Natural killer cell (primary cell): ENCODE data around the gene SPPL3. TPM values are rescaled to one million over a fixed set of nuclear protein-coding genes. Genes with fewer than 3 reads are reported as not detected.

Source experiments
- ATAC-seq, 3 donors: fragments of 150-1000 bp in 2 of 3; fragments of 200-7000 bp in 1 of 3; cut with Tn5 transposase; 1 replicate in 1 of 3; 2 replicates in 2 of 3; pipeline ENCODE4 v1.10.0; 2021; ENCODE audit warnings: mild to moderate bottlenecking in 2 of 3, moderate library complexity in 2 of 3
- DNase-seq, 2 donors: peaks; one replicate each; pipeline versions ENCODE4 v3.0.0 to v3.0.0-alpha.2; 2013 to 2021; ENCODE audit warnings: mixed read lengths in 1 of 2
- H3K27ac ChIP-seq: one replicate; pipeline ENCODE4 v1.5.1; 2013; ENCODE audit warnings: mild to moderate bottlenecking, low read length
- H3K27me3 ChIP-seq: one replicate; pipeline ENCODE4 v1.6.1; 2013; ENCODE audit warnings: low read length; ENCODE audit not compliant: control insufficient read depth, insufficient read depth
- H3K36me3 ChIP-seq: one replicate; pipeline ENCODE4 v1.6.1; 2013; ENCODE audit warnings: low read length; ENCODE audit not compliant: control insufficient read depth, insufficient read depth
- H3K4me1 ChIP-seq: one replicate; pipeline ENCODE4 v1.6.1; 2013; ENCODE audit warnings: low read length; ENCODE audit not compliant: control insufficient read depth, insufficient read depth
- H3K4me3 ChIP-seq: one replicate; pipeline ENCODE4 v1.5.1; 2013; ENCODE audit warnings: low read length
- H3K9me3 ChIP-seq: one replicate; pipeline ENCODE4 v1.6.1; 2013; ENCODE audit warnings: low read length; ENCODE audit not compliant: control insufficient read depth, insufficient read depth
- H3K27ac Mint-ChIP-seq, 2 donors: one replicate each; pipeline ENCODE4 v1.8.0; 2022; ENCODE audit warnings: mild to moderate bottlenecking in 2 of 2, mixed read lengths in 2 of 2, moderate library complexity in 1 of 2
- H3K27me3 Mint-ChIP-seq, 2 donors: one replicate each; pipeline ENCODE4 v1.8.0; 2022; ENCODE audit warnings: low read depth in 2 of 2, mixed read lengths in 2 of 2
- H3K36me3 Mint-ChIP-seq: one replicate; pipeline ENCODE4 v1.8.0; 2022; ENCODE audit warnings: mixed read lengths
- H3K4me1 Mint-ChIP-seq, 2 donors: one replicate each; pipeline ENCODE4 v1.8.0; 2022; ENCODE audit warnings: mixed read lengths in 2 of 2
- H3K4me3 Mint-ChIP-seq: one replicate; pipeline ENCODE4 v1.8.0; 2022; ENCODE audit warnings: mild to moderate bottlenecking, moderate library complexity, mixed read lengths
- H3K9me3 Mint-ChIP-seq, 2 donors: one replicate each; pipeline ENCODE4 v1.8.0; 2022; ENCODE audit warnings: mixed read lengths in 2 of 2
- WGBS: methylation state at CpG from one replicate; pipeline ENCODE4 v1.1.7; 2013; ENCODE audit warnings: missing lambda C conversion rate; ENCODE audit not compliant: insufficient coverage; 5-methylcytosine and 5-hydroxymethylcytosine counted together
- intact Hi-C: fragments of 100-400 bp; cut with micrococcal nuclease; formaldehyde crosslinking; loops from one replicate; pipeline ENCODE4 v1.14.2; 2022
- total RNA-seq, 4 donors: library from RNA; stranded (reverse); fragments of 120-200 nt in 1 of 4; gene quantifications; one replicate each; pipeline versions ENCODE4 v1.2.3 to v1.2.4, GENCODE V29; 2013 to 2022
- TF ChIP-seq, protein P1 (sequence below): fragments of 200-600 bp; IDR thresholded peaks from one replicate; pipeline ENCODE4 v1.8.0; 2022; ENCODE audit warnings: antibody characterized with exemption

SPPL3 gene
- total RNA-seq, 3 donors from 2014 or later (not counting 1 experiment from before 2014, with no cell fraction given) = 31.5 to 40.2 (median 39.9) TPM

DNA sequence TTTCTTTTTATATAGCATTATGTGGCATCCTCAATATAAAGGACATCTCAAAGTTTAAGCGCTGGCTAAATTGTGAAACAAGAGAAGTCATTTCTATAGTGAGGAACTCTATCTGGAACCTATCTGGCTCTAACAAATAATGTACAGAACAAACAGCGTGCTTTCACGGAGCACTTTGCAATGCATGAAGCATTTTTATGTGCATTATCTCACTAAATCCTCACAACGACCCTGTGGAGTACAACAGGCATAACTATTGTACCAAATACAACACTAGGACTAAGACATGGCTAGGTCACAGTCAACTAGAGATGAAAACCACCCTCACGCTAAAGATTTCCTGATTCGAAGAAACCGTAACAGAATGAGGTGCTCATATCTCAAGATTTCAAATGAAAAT, 8.6 kb downstream of the SPPL3 start:
- no peak for DNase-seq
- peaks cover 11% of the 10 kb centered on the region for H3K4me1 ChIP-seq
- Mint-ChIP-seq H3K9me3 (no peaks in the 10 kb centered on the region), H3K27ac (no peak overlapping the region), H3K27me3 (no peaks in the 10 kb centered on the region), H3K36me3 (no peaks in the 10 kb centered on the region), H3K4me1 (peaks cover 52 to 63% of the 10 kb centered on the region in 2 donors), H3K4me3 (no peak overlapping the region)
- no peak for ATAC-seq
- H3K36me3 ChIP-seq = peaks cover 5% of the 10 kb centered on the region
- H3K9me3 ChIP-seq = no peaks in the 10 kb centered on the region
- intact Hi-C loops = no loop called here
- WGBS = 83% methylated on average over 7 of the region's 7 CpGs
- H3K27ac ChIP-seq = no peak overlapping the region
- TF ChIP-seq, protein P1, sequence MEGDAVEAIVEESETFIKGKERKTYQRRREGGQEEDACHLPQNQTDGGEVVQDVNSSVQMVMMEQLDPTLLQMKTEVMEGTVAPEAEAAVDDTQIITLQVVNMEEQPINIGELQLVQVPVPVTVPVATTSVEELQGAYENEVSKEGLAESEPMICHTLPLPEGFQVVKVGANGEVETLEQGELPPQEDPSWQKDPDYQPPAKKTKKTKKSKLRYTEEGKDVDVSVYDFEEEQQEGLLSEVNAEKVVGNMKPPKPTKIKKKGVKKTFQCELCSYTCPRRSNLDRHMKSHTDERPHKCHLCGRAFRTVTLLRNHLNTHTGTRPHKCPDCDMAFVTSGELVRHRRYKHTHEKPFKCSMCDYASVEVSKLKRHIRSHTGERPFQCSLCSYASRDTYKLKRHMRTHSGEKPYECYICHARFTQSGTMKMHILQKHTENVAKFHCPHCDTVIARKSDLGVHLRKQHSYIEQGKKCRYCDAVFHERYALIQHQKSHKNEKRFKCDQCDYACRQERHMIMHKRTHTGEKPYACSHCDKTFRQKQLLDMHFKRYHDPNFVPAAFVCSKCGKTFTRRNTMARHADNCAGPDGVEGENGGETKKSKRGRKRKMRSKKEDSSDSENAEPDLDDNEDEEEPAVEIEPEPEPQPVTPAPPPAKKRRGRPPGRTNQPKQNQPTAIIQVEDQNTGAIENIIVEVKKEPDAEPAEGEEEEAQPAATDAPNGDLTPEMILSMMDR = no peak
- no peak overlapping the region for H3K4me3 ChIP-seq
- no peaks in the 10 kb centered on the region for H3K27me3 ChIP-seq

DNA sequence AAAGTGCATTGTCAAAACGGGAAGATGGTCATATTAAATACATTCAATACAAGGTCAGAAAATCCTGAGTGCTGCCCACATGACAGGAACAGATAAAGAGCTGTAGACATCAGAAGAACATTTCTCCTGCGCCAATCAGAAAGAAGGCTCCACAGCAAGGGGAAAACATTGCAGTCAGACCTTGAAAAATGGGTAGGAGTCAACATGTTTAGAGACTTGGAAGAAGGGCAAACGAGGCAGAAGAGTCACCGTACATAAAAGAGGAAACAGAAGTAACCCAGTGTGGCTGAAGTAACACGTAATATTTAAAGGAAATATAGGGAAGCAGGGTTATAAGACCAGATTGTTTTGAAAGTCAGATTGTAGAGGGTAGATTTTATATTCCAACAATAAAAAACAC, 11.9 kb downstream of the SPPL3 start:
- Mint-ChIP-seq H3K27ac (peak overlapping the region in 1 of 2 donors; percentile 9), H3K4me1 (peaks cover 43 to 58% of the 10 kb centered on the region in 2 donors)
- intact Hi-C loops = no loop called here

DNA sequence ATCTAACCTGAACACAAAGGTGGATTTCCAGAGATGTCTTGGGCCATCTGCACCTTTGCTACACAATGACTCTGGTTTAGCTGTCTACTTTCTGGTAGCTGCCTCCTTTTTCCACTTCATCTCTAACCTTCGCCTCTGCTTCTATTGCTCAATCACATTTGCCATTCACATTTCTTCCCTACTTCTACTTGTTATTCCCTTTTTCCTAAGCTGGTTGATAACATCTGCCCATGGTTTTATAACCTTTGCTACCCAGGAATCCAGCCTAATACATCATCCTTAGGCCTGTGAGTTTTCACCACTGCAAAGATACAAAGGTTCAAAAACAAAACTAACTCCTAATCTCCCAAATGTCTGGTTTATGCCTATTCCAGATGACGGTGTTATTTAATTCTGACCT, 13.2 kb downstream of the SPPL3 start:
- DNase-seq (no peak), ATAC-seq (no peak)
- H3K36me3 Mint-ChIP-seq = no peaks in the 10 kb centered on the region
- Histone ChIP-seq H3K9me3 (no peaks in the 10 kb centered on the region), H3K27ac (no peak overlapping the region), H3K36me3 (no peaks in the 10 kb centered on the region), H3K27me3 (no peaks in the 10 kb centered on the region), H3K4me3 (no peak overlapping the region), H3K4me1 (peaks cover 17% of the 10 kb centered on the region)
- no peaks in the 10 kb centered on the region for H3K9me3 Mint-ChIP-seq
- peaks cover 47 to 62% of the 10 kb centered on the region in 2 donors for H3K4me1 Mint-ChIP-seq
- TF ChIP-seq, protein P1 = no peak
- H3K27me3 Mint-ChIP-seq = no peaks in the 10 kb centered on the region
- no peak overlapping the region for H3K4me3 Mint-ChIP-seq
- intact Hi-C loops = no loop called here
- WGBS = 96% methylated on average over 2 of the region's 2 CpGs
- H3K27ac Mint-ChIP-seq = no peak overlapping the region

More for the DNA sequence above, 11.9 kb downstream of the SPPL3 start:
- no peak overlapping the region for H3K4me3 Mint-ChIP-seq
- H3K4me1 ChIP-seq = peaks cover 9% of the 10 kb centered on the region
- TF ChIP-seq, protein P1 = no peak
- DNase-seq (no peak), ATAC-seq (no peak)
- no peaks in the 10 kb centered on the region for H3K36me3 ChIP-seq
- no peaks in the 10 kb centered on the region for H3K27me3 Mint-ChIP-seq
- no peaks in the 10 kb centered on the region for H3K27me3 ChIP-seq
- H3K27ac ChIP-seq = no peak overlapping the region
- H3K9me3 ChIP-seq = no peaks in the 10 kb centered on the region
- WGBS = 39% methylated on average over 4 of the region's 5 CpGs
- no peak overlapping the region for H3K4me3 ChIP-seq
- no peaks in the 10 kb centered on the region for H3K9me3 Mint-ChIP-seq
- no peaks in the 10 kb centered on the region for H3K36me3 Mint-ChIP-seq
